DMS153 treated with DMSO at 0.1 percent for 48 hours (cell line): Measurements from ENCODE around the gene FBXO44.
A peak's percentile ranks its signal among the peaks of the same experiment; 100 is the strongest.

Experiments used
- DNase-seq: peaks from one replicate; lab custom pipeline; 2025; ENCODE audit not compliant: unreplicated experiment; lab: John Stamatoyannopoulos, UW

Gene FBXO44

DNA sequence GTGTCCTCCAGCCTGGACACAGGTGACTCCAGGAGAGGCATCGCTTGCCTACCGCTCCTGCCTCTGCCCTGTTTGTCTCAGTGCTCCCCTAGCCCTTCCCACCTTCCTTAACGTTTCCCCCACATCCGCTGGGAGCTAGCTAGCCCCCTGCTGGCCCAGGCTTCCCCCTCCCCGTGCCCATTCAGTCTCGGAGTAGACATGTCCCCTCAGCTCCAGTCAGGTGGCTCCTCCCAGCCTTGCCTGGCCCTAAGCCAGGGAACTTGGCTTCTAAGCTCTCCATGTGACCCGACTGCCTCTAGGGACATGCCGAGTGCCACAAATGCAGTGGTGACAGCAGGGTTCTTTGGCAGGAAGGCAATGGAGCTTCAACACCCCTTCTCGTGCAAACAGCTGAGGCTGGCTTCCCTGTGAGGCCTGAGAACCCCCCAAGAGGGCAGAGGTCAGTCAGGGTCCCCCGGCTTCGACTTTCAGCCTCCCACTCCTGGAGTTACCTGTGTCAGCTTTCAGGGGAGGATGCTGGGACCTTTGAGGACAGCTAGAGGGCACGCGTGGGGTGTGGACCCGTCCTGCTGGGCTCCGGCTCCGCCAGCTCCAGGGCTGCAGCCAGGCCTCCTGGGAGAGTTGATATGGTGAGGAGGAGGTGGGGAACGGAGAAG lies 53.1 kb downstream of the FBXO44 start:
- DNase-seq, result peak; percentile 84

GRCh38 chr1:11708554-11709350 lies 54.1 kb downstream of the FBXO44 start:
- no peak for DNase-seq

- no peak for DNase-seq
Measured at GRCh38 chr1:11711490-11711889, 56.8 kb downstream of the FBXO44 start.

DNA sequence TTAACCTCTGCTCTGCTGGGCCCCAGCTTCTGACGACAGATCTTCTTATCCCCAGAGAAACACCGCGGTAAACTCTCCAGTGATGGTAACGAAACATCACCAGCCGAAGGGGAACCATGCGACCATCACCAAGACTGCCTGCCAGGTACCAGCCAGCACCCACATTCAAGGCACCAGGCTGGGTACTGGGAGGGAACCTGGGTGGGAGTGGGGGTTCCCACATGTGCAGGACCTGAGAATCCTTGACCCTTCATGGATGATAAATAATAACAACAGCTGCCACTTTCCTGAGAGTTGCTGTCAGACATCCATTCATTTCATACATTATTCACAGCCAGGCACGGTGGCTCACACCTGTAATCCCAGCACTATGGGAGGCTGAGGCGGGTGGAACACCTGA lies 57.6 kb downstream of the FBXO44 start:
- DNase-seq, result no peak
